GM19023 (cell line): ENCODE data around the gene CDKAL1.
"Not testable (repeated sequence)": the region's sequence is repeated elsewhere in the genome, so short reads cannot be mapped to it uniquely, and the experiment has no call there.

Experiments
- ATAC-seq: cut with Tn5 transposase; IDR thresholded peaks from one replicate; pipeline ENCODE4 v1.9.1; 2021; ENCODE audit warnings: mild to moderate bottlenecking, moderate library complexity; ENCODE audit not compliant: unreplicated experiment

The CDKAL1 gene

GRCh38 chr6:21049148-21049547 is 514.9 kb downstream of the CDKAL1 start:
- no peak for ATAC-seq

DNA sequence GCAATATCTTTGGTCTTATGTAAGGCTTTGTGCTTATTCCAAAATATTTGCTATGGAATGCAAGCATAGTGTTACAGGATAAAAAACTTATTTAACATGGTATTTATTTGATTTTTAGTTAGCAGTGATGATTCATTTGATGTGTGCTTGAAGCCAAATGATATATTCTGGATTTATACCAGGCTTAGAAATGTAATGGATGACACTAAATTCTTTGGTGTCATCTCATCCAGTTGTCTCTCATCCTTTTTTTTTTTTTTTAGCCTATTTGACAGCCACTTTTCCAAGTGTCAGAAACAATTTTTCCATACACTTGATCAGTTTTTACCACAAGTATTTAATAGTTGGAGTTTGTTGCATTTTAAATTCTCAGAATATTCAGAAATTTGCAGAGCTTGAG is 515.3 kb downstream of the CDKAL1 start:
- no peak for ATAC-seq

DNA sequence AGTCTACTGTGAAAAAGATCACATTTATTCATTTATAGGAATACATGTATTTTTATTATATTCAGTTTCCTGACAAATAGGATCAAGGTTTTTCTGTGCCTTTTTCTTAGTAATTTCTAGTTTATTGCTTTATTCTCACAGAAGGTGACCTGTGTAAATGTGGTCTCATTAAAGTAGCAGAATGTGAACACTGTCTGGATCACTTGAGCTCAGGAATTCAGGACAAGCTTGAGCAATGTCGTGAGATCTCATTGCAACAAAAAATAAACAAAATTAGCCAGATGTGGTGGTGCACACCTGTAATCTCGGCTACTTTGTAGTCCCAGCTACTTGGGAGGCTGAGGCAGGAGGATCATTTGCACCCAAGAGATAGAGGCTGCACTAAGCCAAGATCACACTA is 516.7 kb downstream of the CDKAL1 start:
- ATAC-seq, result no peak

- no peak for ATAC-seq
Measured at GRCh38 chr6:21051777-21052176, 517.5 kb downstream of the CDKAL1 start.

DNA sequence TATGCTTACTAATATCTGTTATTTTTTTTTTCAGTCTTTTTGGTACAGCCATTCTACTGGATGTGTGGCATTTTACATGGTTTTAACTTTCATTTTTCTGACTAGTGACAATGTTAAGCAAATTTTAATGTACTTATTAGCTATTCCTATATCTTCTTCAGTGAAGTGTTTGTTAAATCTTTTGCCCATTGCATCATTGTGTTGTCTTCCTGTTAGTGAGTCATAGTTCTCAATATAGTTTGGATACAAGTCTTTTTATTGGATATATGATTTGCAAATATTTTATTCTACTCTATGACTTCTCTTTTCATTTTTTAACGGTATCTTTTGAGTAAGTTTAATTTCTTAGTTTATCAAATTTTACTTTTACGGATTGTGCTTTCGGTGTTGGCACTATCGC is 519.4 kb downstream of the CDKAL1 start:
- ATAC-seq, result no peak

- not testable (repeated sequence) for ATAC-seq
Measured at GRCh38 chr6:21055480-21055879, 521.2 kb downstream of the CDKAL1 start.

DNA sequence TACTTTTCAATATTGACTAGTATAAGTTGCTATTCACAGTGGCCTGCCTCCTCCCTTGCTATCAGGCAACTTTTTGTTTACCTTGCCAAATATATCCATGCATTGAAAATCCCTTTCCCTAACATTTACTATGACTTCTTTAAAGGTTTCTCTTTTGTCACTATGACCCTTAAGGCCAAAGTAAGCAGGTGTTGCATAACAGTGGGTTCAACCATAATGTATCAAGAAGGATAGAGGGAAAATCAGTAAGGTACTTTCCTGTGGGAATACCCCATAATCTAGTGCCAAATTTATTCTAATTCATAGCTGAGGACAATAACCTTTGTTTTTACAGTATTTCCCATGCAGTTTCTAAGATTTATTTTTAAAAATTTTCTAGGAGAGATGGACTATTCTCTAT is 527.6 kb downstream of the CDKAL1 start:
- no peak for ATAC-seq

DNA sequence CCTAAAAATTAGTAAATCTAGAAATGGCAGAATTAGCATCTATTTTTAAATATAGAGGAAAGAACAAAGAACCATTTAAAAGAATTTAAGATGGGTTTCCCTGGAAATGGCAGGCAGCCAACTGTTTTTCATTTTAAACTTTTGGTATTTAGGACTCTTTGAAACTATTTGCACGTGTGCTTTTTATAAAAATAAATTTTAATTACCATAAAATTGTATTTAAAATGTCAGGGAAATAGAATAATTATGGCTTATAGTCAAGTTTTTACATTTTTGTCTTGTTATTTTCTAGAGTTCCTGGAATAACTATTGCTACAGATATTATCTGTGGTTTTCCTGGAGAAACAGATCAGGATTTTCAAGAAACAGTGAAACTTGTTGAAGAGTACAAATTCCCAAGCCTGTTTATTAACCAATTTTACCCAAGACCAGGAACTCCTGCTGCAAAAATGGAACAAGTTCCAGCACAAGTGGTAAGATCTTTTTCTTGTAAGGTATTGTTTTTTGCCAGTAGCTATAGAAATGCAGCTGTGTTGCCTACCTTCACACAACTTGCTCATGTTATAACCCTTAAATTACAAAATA is 530.6 kb downstream of the CDKAL1 start:
- no peak for ATAC-seq

- ATAC-seq, result no peak
Measured at GRCh38 chr6:21067521-21067920, 533.3 kb downstream of the CDKAL1 start.

DNA sequence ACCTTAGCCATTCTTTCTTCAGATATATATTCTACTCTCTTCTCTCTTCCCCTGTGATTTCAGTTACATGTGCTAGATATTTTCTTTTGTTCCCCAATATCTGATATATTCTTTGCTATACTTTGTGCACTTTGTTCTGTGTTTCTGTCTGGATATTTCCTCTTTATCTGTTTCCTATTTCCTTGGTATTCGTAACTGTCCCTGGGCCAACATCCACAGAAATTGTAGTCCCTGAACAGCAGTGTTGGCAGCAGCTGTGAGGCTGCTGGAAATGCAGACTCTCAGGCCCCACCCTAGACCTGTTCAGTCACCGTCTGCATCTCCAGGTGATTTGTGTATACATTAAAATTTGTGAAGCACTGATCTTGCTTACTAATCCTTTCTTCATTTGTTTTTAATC is 536.4 kb downstream of the CDKAL1 start:
- ATAC-seq, result no peak

- no peak for ATAC-seq
Measured at GRCh38 chr6:21071780-21072468, 537.7 kb downstream of the CDKAL1 start.

- ATAC-seq, result no peak
Measured at GRCh38 chr6:21073318-21073839, 539.1 kb downstream of the CDKAL1 start.

- ATAC-seq, result no peak
Measured at GRCh38 chr6:21074484-21074883, 540.2 kb downstream of the CDKAL1 start.

DNA sequence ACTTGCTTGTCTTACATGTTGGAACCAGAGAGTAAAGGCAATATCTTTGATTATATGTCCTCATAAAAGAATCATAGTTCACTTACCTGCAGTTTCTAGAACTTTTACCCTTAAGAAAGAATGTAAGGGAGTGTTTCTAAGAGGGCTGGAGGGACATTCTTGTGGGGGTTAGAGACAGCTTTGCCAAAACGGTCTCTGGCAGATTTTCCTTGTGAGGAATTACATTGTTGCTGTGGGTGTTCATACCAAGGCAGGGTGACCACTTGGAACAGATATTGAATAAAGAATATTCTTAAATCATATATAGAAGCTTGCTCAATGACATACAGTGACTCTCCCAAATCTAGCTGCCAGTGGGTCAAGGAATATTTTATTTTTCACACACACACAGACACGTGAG is 541.7 kb downstream of the CDKAL1 start:
- ATAC-seq, result no peak

GRCh38 chr6:21078497-21078896 is 544.2 kb downstream of the CDKAL1 start:
- ATAC-seq, result no peak

- ATAC-seq, result no peak
Measured at GRCh38 chr6:21079468-21080048, 545.3 kb downstream of the CDKAL1 start.

DNA sequence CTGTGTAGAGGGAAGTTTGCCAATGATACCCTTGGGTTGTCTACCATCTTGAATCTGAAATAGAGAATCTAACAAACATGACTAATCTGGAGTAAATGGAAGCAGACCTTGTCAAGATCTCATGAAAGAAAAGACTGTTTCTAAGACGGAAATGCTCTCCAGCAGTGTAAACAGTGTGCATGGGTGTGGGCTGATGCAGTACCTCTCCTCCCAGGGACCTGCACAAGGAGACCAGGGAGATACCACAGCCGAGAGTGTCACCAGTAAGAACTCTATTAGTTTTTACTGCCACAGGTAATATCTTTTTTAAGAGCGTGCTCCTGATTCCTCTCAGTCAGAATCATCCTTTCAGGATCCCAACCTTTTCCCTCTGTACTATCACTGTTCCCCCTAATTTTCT is 546.0 kb downstream of the CDKAL1 start:
- no peak for ATAC-seq

DNA sequence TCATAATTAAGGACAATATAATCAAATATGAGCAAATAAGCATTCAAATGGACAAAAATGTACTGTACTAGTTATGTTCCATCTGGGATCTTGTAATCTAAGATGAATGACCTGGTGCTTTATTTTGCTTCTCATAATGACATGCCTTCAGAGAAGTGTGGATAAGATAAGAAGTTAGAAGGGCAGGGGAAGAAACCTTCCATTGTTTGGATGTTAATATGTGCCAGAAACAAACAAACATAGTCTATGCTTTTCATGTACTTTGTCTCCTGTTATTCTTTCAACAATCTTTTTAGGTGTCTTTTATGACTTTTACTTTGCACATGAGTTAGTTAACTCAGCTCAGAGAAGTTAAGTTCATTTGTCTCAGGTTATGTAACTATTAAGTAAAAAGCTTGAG is 547.8 kb downstream of the CDKAL1 start:
- no peak for ATAC-seq

- ATAC-seq, result no peak
Measured at GRCh38 chr6:21083708-21084107, 549.5 kb downstream of the CDKAL1 start.

DNA sequence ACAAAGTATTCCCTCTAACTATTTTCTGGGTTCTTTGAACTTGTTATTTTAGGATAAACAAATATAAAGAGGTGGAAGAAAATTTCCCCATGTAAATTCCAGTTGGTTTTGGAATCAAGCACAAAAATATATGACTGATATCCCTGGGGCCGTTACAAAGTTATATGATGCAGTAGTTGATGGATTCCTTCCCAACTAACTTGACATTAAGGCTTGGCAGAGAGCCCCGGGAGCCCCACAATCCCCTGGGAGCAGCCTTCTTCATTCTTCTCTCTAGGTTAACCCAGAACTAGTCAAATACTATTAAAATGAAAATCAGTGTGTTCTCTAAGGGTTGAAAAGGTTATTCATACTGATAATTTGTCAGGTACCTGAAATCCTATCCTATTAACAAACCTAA is 550.4 kb downstream of the CDKAL1 start:
- no peak for ATAC-seq

DNA sequence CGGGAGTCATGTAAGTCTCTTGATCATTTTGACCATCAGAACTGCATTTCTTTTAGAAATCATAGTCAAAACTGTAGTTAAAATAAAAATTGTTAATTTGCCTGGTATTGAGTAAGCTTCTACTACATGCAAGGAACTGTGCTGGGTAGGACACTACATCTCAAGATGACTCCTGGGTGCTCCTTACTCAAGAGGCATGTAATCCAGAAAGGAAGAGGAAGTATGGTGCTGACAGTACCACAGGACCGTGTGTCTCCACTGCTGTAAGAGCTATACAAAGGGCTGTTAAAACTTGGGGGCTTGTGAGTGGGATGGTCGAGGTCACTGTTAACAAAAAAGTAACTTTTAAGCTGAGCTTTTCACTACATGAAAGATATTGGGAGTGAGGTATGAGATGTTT is 551.0 kb downstream of the CDKAL1 start:
- ATAC-seq, result no peak

DNA sequence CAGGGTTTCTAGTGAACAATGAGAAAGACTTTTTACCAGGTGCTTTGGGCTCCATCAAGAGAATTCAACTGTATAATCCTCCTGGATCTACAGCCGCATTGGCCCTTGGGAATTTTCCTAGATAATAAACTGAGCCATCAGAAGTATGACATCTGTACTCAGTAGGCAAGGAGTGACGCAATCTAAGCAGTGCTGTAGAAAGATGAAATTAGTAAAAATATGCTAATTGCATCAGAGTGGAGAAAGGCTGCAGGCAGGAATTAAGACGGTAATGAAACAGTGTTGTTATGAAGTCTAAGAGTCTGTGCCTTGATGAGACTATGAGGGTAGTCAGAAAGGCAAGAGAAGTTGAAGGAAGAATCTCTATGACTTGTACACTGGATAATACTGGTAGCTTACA is 551.4 kb downstream of the CDKAL1 start:
- no peak for ATAC-seq
